Adrenal gland (tissue), 12 donors: Measurements from ENCODE around the gene ZNF48. TPM values are rescaled to one million over a fixed set of nuclear protein-coding genes. Genes with fewer than 3 reads are reported as not detected.
A peak's percentile ranks its signal among the peaks of the same experiment; 100 is the strongest.

Source experiments
- DNase-seq, 7 donors: peaks; one replicate each; pipeline ENCODE4 v3.0.0-alpha.2; 2019 to 2020
- H3K27ac ChIP-seq, 5 donors: fragments of 200-600 bp; sonication (generic) in 4 of 5; 1 replicate in 3 of 5; 2 replicates in 2 of 5; pipeline versions ENCODE4 v1.5.1 to v1.8.0; 2016 to 2020; ENCODE audit warnings: mild to moderate bottlenecking in 1 of 5
- H3K27me3 ChIP-seq: fragments of 200-600 bp; 2 replicates; pipeline ENCODE4 v1.8.0; 2021
- H3K36me3 ChIP-seq, 2 donors: fragments of 200-600 bp; replicated peaks in 1 of 2; 1 replicate in 1 of 2; 2 replicates in 1 of 2; pipeline versions ENCODE4 v1.5.1 to v1.8.0; 2018 to 2022
- H3K4me1 ChIP-seq, 2 donors: fragments of 200-600 bp; replicated peaks in 1 of 2; 1 replicate in 1 of 2; 2 replicates in 1 of 2; pipeline versions ENCODE4 v1.5.1 to v1.8.0; 2018 to 2021
- H3K4me3 ChIP-seq, 4 donors: fragments of 200-600 bp; sonication (generic) in 3 of 4; one replicate each; pipeline ENCODE4 v1.5.1; 2016 to 2018
- H3K9me3 ChIP-seq, 3 donors: fragments of 200-600 bp; sonication (generic) in 1 of 3; replicated peaks in 1 of 3; 1 replicate in 2 of 3; 2 replicates in 1 of 3; pipeline versions ENCODE4 v1.5.1 to v1.8.0; 2016 to 2021
- POLR2A ChIP-seq, 2 donors: fragments of 450-650 bp; IDR thresholded peaks; one replicate each; pipeline ENCODE4 v1.6.1; 2017; ENCODE audit warnings: antibody characterized with exemption in 2 of 2, mild to moderate bottlenecking in 2 of 2, moderate library complexity in 1 of 2
- WGBS, 4 donors: extraction: QIAGEN DNeasy Blood & Tissue Kit in 2 of 4; methylation state at CpG; one replicate each; pipeline versions ENCODE4 v1.1.5 to v1.1.7; 2013 to 2017; 5-methylcytosine and 5-hydroxymethylcytosine counted together
- intact Hi-C, 2 donors: fragments of 100-400 bp; cut with DNase I; formaldehyde crosslinking; loops; one replicate each; pipeline versions ENCODE4 v1.14.1 to v1.15.0; 2022 to 2023
- polyA plus RNA-seq, 3 donors: library from polyadenylated mRNA; stranded (reverse); fragments of 200-250 nt in 2 of 3; fragments of 350-450 nt in 1 of 3; fragmentation: Illumina TruSeq in 1 of 3; extraction: RNeasy Lipid Tissue Mini Kit (QIAGEN cat#74804) in 1 of 3; gene quantifications; one replicate each; pipeline ENCODE4 v1.2.3, GENCODE V29; 2013 to 2014
- total RNA-seq, 9 donors: library from RNA; depleted of rRNA in 4 of 9; stranded (reverse); fragments of >200 nt in 4 of 9; fragments of 120-200 nt in 1 of 9; fragmentation: NEBNext Ultra II Directional in 1 of 9; extraction: Animal tissue kit (Norgen Biotek cat#: 25700) in 1 of 9; gene quantifications; one replicate each; pipeline versions ENCODE4 v1.1.0 to v1.2.4, GENCODE V29; 2013 to 2023
- TF ChIP-seq, protein P1 (sequence below), 6 experiments: fragments of 450-650 bp in 4 of 6; fragments of 200-600 bp in 2 of 6; sonication (generic) in 1 of 6; IDR thresholded peaks; 1 replicate in 5 of 6; 2 replicates in 1 of 6; pipeline versions ENCODE4 v1.5.1 to v1.8.0; 2016 to 2021; ENCODE audit warnings: antibody characterized with exemption in 6 of 6, mild to moderate bottlenecking in 2 of 6, moderate library complexity in 1 of 6
- donor health status: healthy with polysubstance abuse.
- donor health status: Bipolar disorder and iron deficiency.
- donor health status: DM: yes; HTN: yes; CAD: no.
- donor health status: DM: no; HTN: no; CAD: no.
- donor health status: DM: no; HTN: no; CAD: no.
- donor health status: DM: yes; HTN: yes; CAD: no.

The ZNF48 gene
- total and polyA plus RNA-seq, 12 donors = 2.6 to 23.8 (median 8.2) TPM

DNA sequence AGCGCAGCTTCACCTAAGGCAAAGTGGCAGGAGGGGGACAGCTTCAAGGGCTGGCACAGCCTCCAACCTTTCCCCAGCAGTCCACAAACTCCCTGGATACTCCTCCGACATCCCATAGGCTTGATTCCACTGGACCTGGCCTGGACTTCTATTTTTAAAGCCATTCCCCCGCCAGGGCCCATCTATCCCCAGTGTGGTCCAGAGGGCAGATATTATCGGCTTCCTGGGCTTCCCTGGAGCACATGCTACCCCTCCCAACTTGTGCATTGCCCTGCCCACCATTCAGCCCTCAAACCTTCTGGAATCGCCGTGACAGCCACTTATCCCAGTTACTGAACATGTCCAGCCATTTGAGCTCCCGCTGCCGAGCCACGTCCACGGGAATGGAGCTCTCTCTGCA, 30.0 kb upstream of the ZNF48 start:
- Histone ChIP-seq H3K27ac (no peak overlapping the region), H3K4me1 (peaks cover 20 to 33% of the 10 kb centered on the region in 2 donors), H3K36me3 (peaks cover 0 to 44% of the 10 kb centered on the region in 2 donors), H3K27me3 (no peaks in the 10 kb centered on the region), H3K9me3 (no peaks in the 10 kb centered on the region), H3K4me3 (no peak overlapping the region)
- TF ChIP-seq POLR2A (IDR thresholded peaks at IDR 0.05) = no peak
- TF ChIP-seq, protein P1, sequence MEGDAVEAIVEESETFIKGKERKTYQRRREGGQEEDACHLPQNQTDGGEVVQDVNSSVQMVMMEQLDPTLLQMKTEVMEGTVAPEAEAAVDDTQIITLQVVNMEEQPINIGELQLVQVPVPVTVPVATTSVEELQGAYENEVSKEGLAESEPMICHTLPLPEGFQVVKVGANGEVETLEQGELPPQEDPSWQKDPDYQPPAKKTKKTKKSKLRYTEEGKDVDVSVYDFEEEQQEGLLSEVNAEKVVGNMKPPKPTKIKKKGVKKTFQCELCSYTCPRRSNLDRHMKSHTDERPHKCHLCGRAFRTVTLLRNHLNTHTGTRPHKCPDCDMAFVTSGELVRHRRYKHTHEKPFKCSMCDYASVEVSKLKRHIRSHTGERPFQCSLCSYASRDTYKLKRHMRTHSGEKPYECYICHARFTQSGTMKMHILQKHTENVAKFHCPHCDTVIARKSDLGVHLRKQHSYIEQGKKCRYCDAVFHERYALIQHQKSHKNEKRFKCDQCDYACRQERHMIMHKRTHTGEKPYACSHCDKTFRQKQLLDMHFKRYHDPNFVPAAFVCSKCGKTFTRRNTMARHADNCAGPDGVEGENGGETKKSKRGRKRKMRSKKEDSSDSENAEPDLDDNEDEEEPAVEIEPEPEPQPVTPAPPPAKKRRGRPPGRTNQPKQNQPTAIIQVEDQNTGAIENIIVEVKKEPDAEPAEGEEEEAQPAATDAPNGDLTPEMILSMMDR (IDR thresholded peaks at IDR 0.05) = no peak
- no peak for DNase-seq
- intact Hi-C loops = no loop called here
- 75 to 83% (median 83%) methylated on average over 4 to 10 of the region's 10 CpGs for WGBS, 4 donors

DNA sequence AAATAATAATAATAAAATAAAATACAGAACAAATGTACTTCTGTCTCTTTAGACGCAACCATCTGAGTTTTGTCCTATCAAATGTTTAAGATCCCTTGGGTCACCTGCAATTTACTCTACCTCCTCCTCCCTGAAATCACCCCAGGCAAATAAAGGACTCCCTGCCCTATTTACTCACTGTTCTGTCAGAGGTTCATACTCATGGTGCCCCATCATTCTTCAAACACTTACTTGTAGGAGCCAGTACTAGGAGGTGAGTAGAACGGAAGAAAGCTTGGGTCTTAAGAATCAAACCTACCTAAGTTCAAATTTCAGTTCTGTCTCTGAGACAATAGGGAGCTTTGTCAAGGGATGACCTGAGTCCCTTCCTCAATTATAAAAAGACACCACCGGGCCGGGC, 28.7 kb upstream of the ZNF48 start:
- H3K9me3 ChIP-seq = no peaks in the 10 kb centered on the region
- no peak overlapping the region for H3K4me3 ChIP-seq
- no peak overlapping the region for H3K27ac ChIP-seq
- TF ChIP-seq, protein P1 (IDR thresholded peaks at IDR 0.05) = no peak
- no peak for TF ChIP-seq POLR2A (IDR thresholded peaks at IDR 0.05)
- peaks cover 23 to 38% of the 10 kb centered on the region in 2 donors for H3K4me1 ChIP-seq
- no peak for DNase-seq
- WGBS, 4 donors = 83 to 97% (median 89%) methylated on average over 4 of the region's 4 CpGs
- intact Hi-C loops = no loop called here
- peaks cover 0 to 40% of the 10 kb centered on the region in 2 donors for H3K36me3 ChIP-seq
- no peaks in the 10 kb centered on the region for H3K27me3 ChIP-seq

DNA sequence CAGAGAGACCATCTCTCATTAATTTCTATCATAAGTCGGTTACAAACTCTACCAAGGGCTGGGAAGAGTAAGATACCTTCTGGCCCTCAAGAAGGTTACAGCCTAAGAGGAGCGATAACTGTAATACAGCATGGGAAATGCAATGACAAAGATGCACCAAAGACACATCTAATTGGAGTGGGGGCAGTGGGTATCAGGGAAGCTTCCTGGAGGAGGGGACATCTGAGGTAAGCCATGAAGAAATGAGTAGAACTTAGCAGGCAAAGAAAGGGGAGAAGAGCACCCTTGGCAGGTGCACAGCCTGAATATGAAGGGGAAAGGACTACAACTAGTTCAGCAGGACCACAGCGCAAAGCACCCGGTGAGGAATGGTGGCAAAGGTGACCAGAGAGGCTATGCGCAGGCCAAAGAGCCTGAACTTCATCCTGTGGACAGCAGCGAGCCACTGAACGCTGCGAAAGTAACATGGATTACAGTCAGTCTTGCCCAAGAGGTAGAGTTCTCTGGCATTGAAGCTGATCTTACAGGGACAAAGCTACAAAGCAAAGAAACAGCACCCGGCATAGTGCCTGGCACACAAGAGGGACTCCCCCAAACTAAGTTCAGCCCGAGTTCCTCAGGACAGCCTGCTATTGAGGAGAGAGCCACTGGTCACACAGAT, 27.7 kb upstream of the ZNF48 start:
- Histone ChIP-seq H3K9me3 (no peaks in the 10 kb centered on the region), H3K4me1 (peaks cover 23 to 39% of the 10 kb centered on the region in 2 donors), H3K27ac (peak overlapping the region in 2 of 5 donors; percentile 80 to 98), H3K27me3 (no peaks in the 10 kb centered on the region), H3K36me3 (peaks cover 0 to 36% of the 10 kb centered on the region in 2 donors), H3K4me3 (peak overlapping the region in 1 of 4 donors; percentile 98)
- WGBS, 4 donors = 46 to 70% (median 62%) methylated on average over 9 to 10 of the region's 10 CpGs
- TF ChIP-seq, protein P1 (IDR thresholded peaks at IDR 0.05) = no peak
- TF ChIP-seq POLR2A (IDR thresholded peaks at IDR 0.05) = no peak
- DNase-seq = peak in 1 of 7 donors; percentile 31
- intact Hi-C loops = no loop called here

DNA sequence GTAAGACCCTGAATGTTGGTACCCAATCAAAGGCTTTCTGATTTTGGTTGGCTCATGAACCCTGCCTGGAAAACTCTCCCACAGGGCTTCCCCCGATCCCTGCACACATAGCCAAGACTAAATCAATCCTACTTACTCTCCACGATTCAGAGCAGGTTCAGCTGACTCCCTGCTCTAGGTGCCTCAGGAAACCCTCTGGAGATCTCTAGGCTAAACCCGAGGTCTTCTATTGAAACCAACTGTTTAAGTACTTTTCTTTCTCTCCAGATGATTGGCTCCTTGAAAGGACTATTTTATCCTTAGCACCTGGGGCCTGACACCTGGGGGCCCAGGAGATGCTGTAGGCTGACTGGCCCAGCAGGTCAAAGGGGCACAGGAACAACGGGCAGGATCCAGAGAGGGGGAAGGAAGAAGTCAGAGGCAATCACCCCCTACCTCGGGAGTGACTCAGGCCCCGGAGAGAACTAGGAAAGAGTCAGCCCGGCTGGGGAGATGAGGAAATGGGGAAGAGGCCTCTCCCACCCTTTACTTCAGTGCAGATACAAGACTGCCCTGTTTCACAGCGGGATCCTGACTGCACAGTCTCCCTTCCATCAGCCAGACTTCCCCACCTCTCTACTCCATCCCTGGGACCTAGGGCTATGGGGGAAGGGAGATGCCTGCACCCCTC, 27.0 kb upstream of the ZNF48 start:
- intact Hi-C loops = no loop called here
- Histone ChIP-seq H3K27me3 (no peaks in the 10 kb centered on the region), H3K36me3 (peaks cover 0 to 29% of the 10 kb centered on the region in 2 donors), H3K4me3 (peak overlapping the region in 2 of 4 donors; percentile 86 to 98), H3K9me3 (no peaks in the 10 kb centered on the region), H3K4me1 (peaks cover 23 to 39% of the 10 kb centered on the region in 2 donors), H3K27ac (peak overlapping the region in 3 of 5 donors; percentile 10 to 98 (median 80))
- TF ChIP-seq, protein P1 (IDR thresholded peaks at IDR 0.05) = no peak
- TF ChIP-seq POLR2A (IDR thresholded peaks at IDR 0.05) = peak in 1 of 2 donors; percentile 36
- 4 to 8% (median 6%) methylated on average over 7 to 8 of the region's 8 CpGs for WGBS, 4 donors
- peak in 4 of 7 donors; percentile 53 to 65 (median 62) for DNase-seq
